Measurements from ENCODE around the gene PFDN4. TPM values are rescaled to one million over a fixed set of nuclear protein-coding genes. Genes with fewer than 3 reads are reported as not detected.

PFDN4 gene
- total and polyA plus RNA-seq, 2 of the 13 experiments (the other 11 are each of a cell fraction or from before 2014, with no cell fraction given): 59.8 to 227 TPM

DNA sequence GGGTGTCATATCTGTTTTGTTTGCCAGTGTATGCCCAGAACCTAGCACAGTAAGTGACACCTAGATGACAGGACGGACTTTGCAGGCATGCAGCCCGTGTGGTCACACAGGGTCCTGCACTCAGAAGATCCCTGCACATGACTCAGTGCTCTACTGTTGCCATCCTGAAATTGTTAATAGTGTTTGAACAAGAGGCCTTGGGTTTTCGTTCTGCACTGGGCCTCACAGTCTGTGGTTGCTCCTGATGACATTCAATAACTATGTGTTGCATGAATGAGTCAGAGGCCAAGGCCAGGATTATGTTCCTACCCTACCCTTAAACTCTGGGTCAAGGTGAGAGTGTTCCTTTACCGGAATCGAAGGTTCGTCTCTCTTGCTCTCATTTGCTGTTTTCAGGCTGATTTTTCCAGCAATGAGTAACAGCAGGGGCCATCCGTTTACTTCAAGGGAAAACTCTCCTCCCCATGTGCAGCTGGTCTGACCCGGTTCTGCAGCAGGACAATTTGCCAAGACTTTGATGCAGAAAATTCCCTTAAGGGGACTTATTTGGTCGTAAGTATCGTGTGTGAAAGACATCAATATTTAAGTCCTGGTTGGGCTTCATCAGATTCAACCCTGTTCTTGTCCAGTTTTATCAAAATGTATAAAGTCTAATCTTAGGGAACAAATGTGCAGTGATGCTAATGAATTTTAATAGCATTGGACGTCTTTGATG lies 13.0 kb upstream of the PFDN4 start (continued):
- TF ChIP-seq, protein P1, sequence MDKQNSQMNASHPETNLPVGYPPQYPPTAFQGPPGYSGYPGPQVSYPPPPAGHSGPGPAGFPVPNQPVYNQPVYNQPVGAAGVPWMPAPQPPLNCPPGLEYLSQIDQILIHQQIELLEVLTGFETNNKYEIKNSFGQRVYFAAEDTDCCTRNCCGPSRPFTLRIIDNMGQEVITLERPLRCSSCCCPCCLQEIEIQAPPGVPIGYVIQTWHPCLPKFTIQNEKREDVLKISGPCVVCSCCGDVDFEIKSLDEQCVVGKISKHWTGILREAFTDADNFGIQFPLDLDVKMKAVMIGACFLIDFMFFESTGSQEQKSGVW (CRISPR knock-in tag; IDR thresholded peaks at IDR 0.05; ENCODE audit: borderline replicate concordance): no peak
- TF ChIP-seq ZMYM4 (CRISPR knock-in tag; IDR thresholded peaks at IDR 0.05): peak; percentile 94
- TF ChIP-seq RNF2 (conservative IDR thresholded peaks at IDR 0.05; ENCODE audit: low read depth): peak; percentile 65; the same call in 1 of the 2 replicates
- TF ChIP-seq, protein P2, sequence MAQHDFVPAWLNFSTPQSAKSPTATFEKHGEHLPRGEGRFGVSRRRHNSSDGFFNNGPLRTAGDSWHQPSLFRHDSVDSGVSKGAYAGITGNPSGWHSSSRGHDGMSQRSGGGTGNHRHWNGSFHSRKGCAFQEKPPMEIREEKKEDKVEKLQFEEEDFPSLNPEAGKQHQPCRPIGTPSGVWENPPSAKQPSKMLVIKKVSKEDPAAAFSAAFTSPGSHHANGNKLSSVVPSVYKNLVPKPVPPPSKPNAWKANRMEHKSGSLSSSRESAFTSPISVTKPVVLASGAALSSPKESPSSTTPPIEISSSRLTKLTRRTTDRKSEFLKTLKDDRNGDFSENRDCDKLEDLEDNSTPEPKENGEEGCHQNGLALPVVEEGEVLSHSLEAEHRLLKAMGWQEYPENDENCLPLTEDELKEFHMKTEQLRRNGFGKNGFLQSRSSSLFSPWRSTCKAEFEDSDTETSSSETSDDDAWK (CRISPR knock-in tag; IDR thresholded peaks at IDR 0.05): no peak
- no peak for TF ChIP-seq TEAD2 (CRISPR knock-in tag; IDR thresholded peaks at IDR 0.05)
- TF ChIP-seq ZNF331 (CRISPR knock-in tag; IDR thresholded peaks at IDR 0.05): peak; percentile 94
- TF ChIP-seq, protein P3, sequence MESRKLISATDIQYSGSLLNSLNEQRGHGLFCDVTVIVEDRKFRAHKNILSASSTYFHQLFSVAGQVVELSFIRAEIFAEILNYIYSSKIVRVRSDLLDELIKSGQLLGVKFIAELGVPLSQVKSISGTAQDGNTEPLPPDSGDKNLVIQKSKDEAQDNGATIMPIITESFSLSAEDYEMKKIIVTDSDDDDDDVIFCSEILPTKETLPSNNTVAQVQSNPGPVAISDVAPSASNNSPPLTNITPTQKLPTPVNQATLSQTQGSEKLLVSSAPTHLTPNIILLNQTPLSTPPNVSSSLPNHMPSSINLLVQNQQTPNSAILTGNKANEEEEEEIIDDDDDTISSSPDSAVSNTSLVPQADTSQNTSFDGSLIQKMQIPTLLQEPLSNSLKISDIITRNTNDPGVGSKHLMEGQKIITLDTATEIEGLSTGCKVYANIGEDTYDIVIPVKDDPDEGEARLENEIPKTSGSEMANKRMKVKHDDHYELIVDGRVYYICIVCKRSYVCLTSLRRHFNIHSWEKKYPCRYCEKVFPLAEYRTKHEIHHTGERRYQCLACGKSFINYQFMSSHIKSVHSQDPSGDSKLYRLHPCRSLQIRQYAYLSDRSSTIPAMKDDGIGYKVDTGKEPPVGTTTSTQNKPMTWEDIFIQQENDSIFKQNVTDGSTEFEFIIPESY (CRISPR knock-in tag; IDR thresholded peaks at IDR 0.05): peak; percentile 84
- TF ChIP-seq ZNF589 (CRISPR knock-in tag; conservative IDR thresholded peaks at IDR 0.05): no peak
- TF ChIP-seq ZNF124 (CRISPR knock-in tag; IDR thresholded peaks at IDR 0.05): peak; percentile 85; the same call in 1 of the 2 replicates
- TF ChIP-seq ZNF577 (CRISPR knock-in tag; IDR thresholded peaks at IDR 0.05; ENCODE audit: borderline replicate concordance, low read depth): no peak
- TF ChIP-seq FLYWCH1 (CRISPR knock-in tag; IDR thresholded peaks at IDR 0.05): no peak
- 0 out of 2 replicates have a peak, but pooled peaks have one; percentile 69 for TF ChIP-seq ZNF263 (CRISPR knock-in tag; IDR thresholded peaks at IDR 0.05)
- TF ChIP-seq LCORL (IDR thresholded peaks at IDR 0.05): no peak
- peak; percentile 87 for TF ChIP-seq LCORL (CRISPR knock-in tag; IDR thresholded peaks at IDR 0.05)
- no peak for TF ChIP-seq ZNF616 (CRISPR knock-in tag; IDR thresholded peaks at IDR 0.05; ENCODE audit: low read depth)
- peak; percentile 28; the same call in 1 of the 2 replicates for TF ChIP-seq ATF7 (IDR thresholded peaks at IDR 0.05)
- peak; percentile 96 for TF ChIP-seq ATF7 (CRISPR knock-in tag; IDR thresholded peaks at IDR 0.05)
- TF ChIP-seq RFXAP (CRISPR knock-in tag; IDR thresholded peaks at IDR 0.05; ENCODE audit: borderline replicate concordance): no peak
- TF ChIP-seq ZNF619 (CRISPR knock-in tag; IDR thresholded peaks at IDR 0.05): 0 out of 2 replicates have a peak, but pooled peaks have one; percentile 24
- TF ChIP-seq RFXANK (CRISPR knock-in tag; IDR thresholded peaks at IDR 0.05): no peak
- TF ChIP-seq MAZ (IDR thresholded peaks at IDR 0.05; ENCODE audit: borderline replicate concordance, low read depth, low read length): 0 out of 2 replicates have a peak, but pooled peaks have one; percentile 34
- TF ChIP-seq MAZ (CRISPR knock-in tag; IDR thresholded peaks at IDR 0.05; ENCODE audit: low read depth): peak; percentile 78
- TF ChIP-seq, protein P4, sequence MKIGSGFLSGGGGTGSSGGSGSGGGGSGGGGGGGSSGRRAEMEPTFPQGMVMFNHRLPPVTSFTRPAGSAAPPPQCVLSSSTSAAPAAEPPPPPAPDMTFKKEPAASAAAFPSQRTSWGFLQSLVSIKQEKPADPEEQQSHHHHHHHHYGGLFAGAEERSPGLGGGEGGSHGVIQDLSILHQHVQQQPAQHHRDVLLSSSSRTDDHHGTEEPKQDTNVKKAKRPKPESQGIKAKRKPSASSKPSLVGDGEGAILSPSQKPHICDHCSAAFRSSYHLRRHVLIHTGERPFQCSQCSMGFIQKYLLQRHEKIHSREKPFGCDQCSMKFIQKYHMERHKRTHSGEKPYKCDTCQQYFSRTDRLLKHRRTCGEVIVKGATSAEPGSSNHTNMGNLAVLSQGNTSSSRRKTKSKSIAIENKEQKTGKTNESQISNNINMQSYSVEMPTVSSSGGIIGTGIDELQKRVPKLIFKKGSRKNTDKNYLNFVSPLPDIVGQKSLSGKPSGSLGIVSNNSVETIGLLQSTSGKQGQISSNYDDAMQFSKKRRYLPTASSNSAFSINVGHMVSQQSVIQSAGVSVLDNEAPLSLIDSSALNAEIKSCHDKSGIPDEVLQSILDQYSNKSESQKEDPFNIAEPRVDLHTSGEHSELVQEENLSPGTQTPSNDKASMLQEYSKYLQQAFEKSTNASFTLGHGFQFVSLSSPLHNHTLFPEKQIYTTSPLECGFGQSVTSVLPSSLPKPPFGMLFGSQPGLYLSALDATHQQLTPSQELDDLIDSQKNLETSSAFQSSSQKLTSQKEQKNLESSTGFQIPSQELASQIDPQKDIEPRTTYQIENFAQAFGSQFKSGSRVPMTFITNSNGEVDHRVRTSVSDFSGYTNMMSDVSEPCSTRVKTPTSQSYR (CRISPR knock-in tag; IDR thresholded peaks at IDR 0.05; ENCODE audit: borderline replicate concordance): peak; percentile 79; the same call in 1 of the 2 replicates
